OCI-LY7 (cell line): Measurements from ENCODE around the gene VAC14.

Experiments
- EZH2phosphoT487 ChIP-seq: fragments of 200-600 bp; sonication (generic); IDR thresholded peaks from 2 replicates; pipeline ENCODE4 v1.6.1; 2018; ENCODE audit warnings: low read depth, borderline replicate concordance, mild to moderate bottlenecking, mixed run types, antibody characterized with exemption, low read length, moderate library complexity, mixed read lengths
- TF ChIP-seq, protein P1 (sequence below): fragments of 200-600 bp; sonication (generic); conservative IDR thresholded peaks from 2 replicates; pipeline ENCODE4 v1.5.1; 2014; ENCODE audit warnings: mild to moderate bottlenecking, antibody characterized with exemption, low read length, moderate library complexity, mixed read lengths

DNA sequence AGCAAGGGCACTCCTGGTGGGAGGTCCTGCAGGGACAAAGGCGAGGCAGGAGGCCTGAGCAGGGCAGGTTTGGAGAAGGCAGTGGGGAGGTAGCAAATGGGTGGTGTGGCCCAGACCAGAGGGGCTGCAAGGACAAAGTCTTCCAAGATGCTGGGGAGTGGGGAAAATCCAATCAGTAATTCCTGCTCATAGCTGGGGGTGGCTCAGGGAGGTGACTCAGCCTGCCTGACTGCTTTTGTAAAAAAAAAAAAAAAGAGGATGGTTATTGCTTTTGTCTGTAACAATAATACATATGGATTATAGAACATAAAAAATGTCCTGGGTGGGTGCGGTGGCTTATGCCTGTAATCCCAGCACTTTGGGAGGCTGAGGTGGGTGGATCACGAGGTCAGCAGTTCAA, 149.4 kb downstream of the VAC14 start:
- TF ChIP-seq, protein P1, sequence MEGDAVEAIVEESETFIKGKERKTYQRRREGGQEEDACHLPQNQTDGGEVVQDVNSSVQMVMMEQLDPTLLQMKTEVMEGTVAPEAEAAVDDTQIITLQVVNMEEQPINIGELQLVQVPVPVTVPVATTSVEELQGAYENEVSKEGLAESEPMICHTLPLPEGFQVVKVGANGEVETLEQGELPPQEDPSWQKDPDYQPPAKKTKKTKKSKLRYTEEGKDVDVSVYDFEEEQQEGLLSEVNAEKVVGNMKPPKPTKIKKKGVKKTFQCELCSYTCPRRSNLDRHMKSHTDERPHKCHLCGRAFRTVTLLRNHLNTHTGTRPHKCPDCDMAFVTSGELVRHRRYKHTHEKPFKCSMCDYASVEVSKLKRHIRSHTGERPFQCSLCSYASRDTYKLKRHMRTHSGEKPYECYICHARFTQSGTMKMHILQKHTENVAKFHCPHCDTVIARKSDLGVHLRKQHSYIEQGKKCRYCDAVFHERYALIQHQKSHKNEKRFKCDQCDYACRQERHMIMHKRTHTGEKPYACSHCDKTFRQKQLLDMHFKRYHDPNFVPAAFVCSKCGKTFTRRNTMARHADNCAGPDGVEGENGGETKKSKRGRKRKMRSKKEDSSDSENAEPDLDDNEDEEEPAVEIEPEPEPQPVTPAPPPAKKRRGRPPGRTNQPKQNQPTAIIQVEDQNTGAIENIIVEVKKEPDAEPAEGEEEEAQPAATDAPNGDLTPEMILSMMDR = no peak
- no peak for TF ChIP-seq EZH2phosphoT487
